ENCODE results near the gene CCDC178.

Gene CCDC178

GRCh38 chr18:32911660-32912284 lies 528.7 kb downstream of the CCDC178 start:
- DNase-seq (ENCODE audit: low read depth), result no peak

GRCh38 chr18:32910694-32911296 lies 529.7 kb downstream of the CCDC178 start:
- no peak for DNase-seq (ENCODE audit: low read depth)

GRCh38 chr18:32909798-32910561 lies 530.5 kb downstream of the CCDC178 start:
- DNase-seq (ENCODE audit: low read depth), result no peak

GRCh38 chr18:32908424-32908805 lies 532.1 kb downstream of the CCDC178 start:
- no peak for DNase-seq (ENCODE audit: low read depth)

GRCh38 chr18:32907648-32908423 lies 532.7 kb downstream of the CCDC178 start:
- DNase-seq (ENCODE audit: low read depth), result no peak

GRCh38 chr18:32907311-32907585 lies 533.3 kb downstream of the CCDC178 start:
- no peak for DNase-seq (ENCODE audit: low read depth)

GRCh38 chr18:32906506-32907310 lies 533.8 kb downstream of the CCDC178 start:
- no peak for DNase-seq (ENCODE audit: low read depth)

GRCh38 chr18:32905651-32906050 lies 534.9 kb downstream of the CCDC178 start:
- DNase-seq (ENCODE audit: low read depth), result no peak

GRCh38 chr18:32902568-32903330 lies 537.8 kb downstream of the CCDC178 start:
- DNase-seq (ENCODE audit: low read depth), result no peak

- DNase-seq (ENCODE audit: low read depth), result no peak
These were observed 540.7 kb downstream of the CCDC178 start for GRCh38 chr18:32899819-32900218.

GRCh38 chr18:32896776-32897547 lies 543.6 kb downstream of the CCDC178 start:
- no peak for DNase-seq (ENCODE audit: low read depth)

GRCh38 chr18:32893915-32894314 lies 546.6 kb downstream of the CCDC178 start:
- no peak for DNase-seq (ENCODE audit: low read depth)

- DNase-seq (ENCODE audit: low read depth), result no peak
These were observed 548.7 kb downstream of the CCDC178 start for GRCh38 chr18:32891797-32892196.

GRCh38 chr18:32891130-32891529 lies 549.4 kb downstream of the CCDC178 start:
- DNase-seq (ENCODE audit: low read depth), result no peak

- DNase-seq (ENCODE audit: low read depth), result no peak
These were observed 550.6 kb downstream of the CCDC178 start for GRCh38 chr18:32889615-32890593.

GRCh38 chr18:32888306-32888705 lies 552.2 kb downstream of the CCDC178 start:
- no peak for DNase-seq (ENCODE audit: low read depth)

All from T-helper 22 cell (primary cell).